ENCODE data around the gene KLHL28. TPM values are rescaled to one million over a fixed set of nuclear protein-coding genes. Genes with fewer than 3 reads are reported as not detected.

KLHL28 gene
- total and polyA plus RNA-seq, 10 of the 15 experiments (the other 5 are each of a cell fraction or from before 2014, with no cell fraction given) = 2.7 to 9.8 (median 6.2) TPM

GRCh38 chr14:44942436-44942835, 19.3 kb downstream of the KLHL28 start:
- DNase-seq (ENCODE audit: low read depth, low spot score) (no peak), FAIRE-seq (no peak), ATAC-seq (no peak)
- no peak overlapping the region for H3K4me2 ChIP-seq (ENCODE audit: control insufficient read depth, insufficient read depth)
- BruUV-seq (replicated peaks) = no TSS peak
- WGBS (ENCODE audit: insufficient coverage, insufficient replicate concordance, low lambda C conversion rate, missing lambda C conversion rate) = 100% methylated on average over 1 of the region's 1 CpG
- no peaks in the 10 kb centered on the region for H3K79me2 ChIP-seq (ENCODE audit: control insufficient read depth, insufficient read depth, low read length)
- H3K27me3 ChIP-seq (replicated peaks in 1 of 2; ENCODE audit: control insufficient read depth in 2 of 2, insufficient read depth in 2 of 2, low read length in 1 of 2) = no peaks in the 10 kb centered on the region
- ChIA-PET RAD21 (ENCODE audit: unreplicated experiment) (no interaction called here), CTCF (no interaction called here), POLR2A (interaction anchor here (0.6 kb wide), 1 partner anchor 14 kb away, joined by 6 read pairs; no protein-coding TSS in a partner anchor), SMC1A (ENCODE audit: uncharacterized antibody, unreplicated experiment) (interaction anchor here (0.9 to 1.5 kb wide), 3 partner anchors 9 to 21 kb away, joined by 3 read pairs; no protein-coding TSS in a partner anchor)
- H3K27ac ChIP-seq (ENCODE audit: control insufficient read depth, insufficient read depth) = no peak overlapping the region
- H4K20me1 ChIP-seq (ENCODE audit: control insufficient read depth, insufficient read depth) = no peaks in the 10 kb centered on the region
- in situ Hi-C loops (cut with MboI) (no loop called here), intact Hi-C loops (cut with micrococcal nuclease; ENCODE audit: unreplicated experiment) (no loop called here)
- no peaks in the 10 kb centered on the region for H3K4me1 ChIP-seq (ENCODE audit: control insufficient read depth, insufficient read depth, low read length)
- peaks cover 0 to 14% of the 10 kb centered on the region in 2 experiments; a peak in 3 of 4 replicates for H3K36me3 ChIP-seq (ENCODE audit: control insufficient read depth in 2 of 2, insufficient read depth in 2 of 2, low read length in 1 of 2)
- H3K4me3 ChIP-seq = no peak overlapping the region
- no peak overlapping the region for H3K9ac ChIP-seq (ENCODE audit: control insufficient read depth, insufficient read depth, low read length)
- TF ChIP-seq ZNF207 (IDR thresholded peaks at IDR 0.05; ENCODE audit: borderline replicate concordance) (no peak), CREB1 (IDR thresholded peaks at IDR 0.05; ENCODE audit: low read depth) (no peak), TCF3 (IDR thresholded peaks at IDR 0.05; ENCODE audit: borderline replicate concordance, insufficient read depth, low read depth, low read length) (no peak), RFX5 (IDR thresholded peaks at IDR 0.05; ENCODE audit: low read depth, low read length) (no peak), CEBPZ (IDR thresholded peaks at IDR 0.05; ENCODE audit: low read depth, low read length) (no peak), RELA (IDR thresholded peaks at IDR 0.05; ENCODE audit: borderline replicate concordance, partially characterized antibody) (no peak), IKZF1 (conservative IDR thresholded peaks at IDR 0.05) (no peak), ZBTB4 (CRISPR knock-in tag; IDR thresholded peaks at IDR 0.05) (no peak), KLF5 (IDR thresholded peaks at IDR 0.05; ENCODE audit: partially characterized antibody) (no peak)
- TF ChIP-seq, protein P1, sequence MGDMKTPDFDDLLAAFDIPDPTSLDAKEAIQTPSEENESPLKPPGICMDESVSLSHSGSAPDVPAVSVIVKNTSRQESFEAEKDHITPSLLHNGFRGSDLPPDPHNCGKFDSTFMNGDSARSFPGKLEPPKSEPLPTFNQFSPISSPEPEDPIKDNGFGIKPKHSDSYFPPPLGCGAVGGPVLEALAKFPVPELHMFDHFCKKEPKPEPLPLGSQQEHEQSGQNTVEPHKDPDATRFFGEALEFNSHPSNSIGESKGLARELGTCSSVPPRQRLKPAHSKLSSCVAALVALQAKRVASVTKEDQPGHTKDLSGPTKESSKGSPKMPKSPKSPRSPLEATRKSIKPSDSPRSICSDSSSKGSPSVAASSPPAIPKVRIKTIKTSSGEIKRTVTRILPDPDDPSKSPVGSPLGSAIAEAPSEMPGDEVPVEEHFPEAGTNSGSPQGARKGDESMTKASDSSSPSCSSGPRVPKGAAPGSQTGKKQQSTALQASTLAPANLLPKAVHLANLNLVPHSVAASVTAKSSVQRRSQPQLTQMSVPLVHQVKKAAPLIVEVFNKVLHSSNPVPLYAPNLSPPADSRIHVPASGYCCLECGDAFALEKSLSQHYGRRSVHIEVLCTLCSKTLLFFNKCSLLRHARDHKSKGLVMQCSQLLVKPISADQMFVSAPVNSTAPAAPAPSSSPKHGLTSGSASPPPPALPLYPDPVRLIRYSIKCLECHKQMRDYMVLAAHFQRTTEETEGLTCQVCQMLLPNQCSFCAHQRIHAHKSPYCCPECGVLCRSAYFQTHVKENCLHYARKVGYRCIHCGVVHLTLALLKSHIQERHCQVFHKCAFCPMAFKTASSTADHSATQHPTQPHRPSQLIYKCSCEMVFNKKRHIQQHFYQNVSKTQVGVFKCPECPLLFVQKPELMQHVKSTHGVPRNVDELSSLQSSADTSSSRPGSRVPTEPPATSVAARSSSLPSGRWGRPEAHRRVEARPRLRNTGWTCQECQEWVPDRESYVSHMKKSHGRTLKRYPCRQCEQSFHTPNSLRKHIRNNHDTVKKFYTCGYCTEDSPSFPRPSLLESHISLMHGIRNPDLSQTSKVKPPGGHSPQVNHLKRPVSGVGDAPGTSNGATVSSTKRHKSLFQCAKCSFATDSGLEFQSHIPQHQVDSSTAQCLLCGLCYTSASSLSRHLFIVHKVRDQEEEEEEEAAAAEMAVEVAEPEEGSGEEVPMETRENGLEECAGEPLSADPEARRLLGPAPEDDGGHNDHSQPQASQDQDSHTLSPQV (IDR thresholded peaks at IDR 0.05) = no peak
- TF ChIP-seq, protein P2, sequence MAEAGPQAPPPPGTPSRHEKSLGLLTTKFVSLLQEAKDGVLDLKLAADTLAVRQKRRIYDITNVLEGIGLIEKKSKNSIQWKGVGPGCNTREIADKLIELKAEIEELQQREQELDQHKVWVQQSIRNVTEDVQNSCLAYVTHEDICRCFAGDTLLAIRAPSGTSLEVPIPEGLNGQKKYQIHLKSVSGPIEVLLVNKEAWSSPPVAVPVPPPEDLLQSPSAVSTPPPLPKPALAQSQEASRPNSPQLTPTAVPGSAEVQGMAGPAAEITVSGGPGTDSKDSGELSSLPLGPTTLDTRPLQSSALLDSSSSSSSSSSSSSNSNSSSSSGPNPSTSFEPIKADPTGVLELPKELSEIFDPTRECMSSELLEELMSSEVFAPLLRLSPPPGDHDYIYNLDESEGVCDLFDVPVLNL (IDR thresholded peaks at IDR 0.05; ENCODE audit: low read depth, low read length) = no peak
- no peak overlapping the region for H2AFZ ChIP-seq (ENCODE audit: control insufficient read depth, low read depth, low read length)
- H3K9me3 ChIP-seq (replicated peaks; ENCODE audit: control insufficient read depth, insufficient read depth, low read length) = no peaks in the 10 kb centered on the region; the same call in 2 of the 3 replicates

Measured in GM12878 (cell line).